VCaP (cell line): Measurements from ENCODE around the gene KRT17.
A peak's percentile ranks its signal among the peaks of the same experiment; 100 is the strongest.

Experiments
- H3K27ac ChIP-seq: fragments of 450-650 bp; 2 replicates; pipeline ENCODE4 v1.5.1; 2017
- TF ChIP-seq, protein P1 (sequence below): fragments of 450-650 bp; conservative IDR thresholded peaks from 2 replicates; pipeline ENCODE4 v1.5.1; 2017; ENCODE audit warnings: mild to moderate bottlenecking, moderate library complexity

Gene KRT17

DNA sequence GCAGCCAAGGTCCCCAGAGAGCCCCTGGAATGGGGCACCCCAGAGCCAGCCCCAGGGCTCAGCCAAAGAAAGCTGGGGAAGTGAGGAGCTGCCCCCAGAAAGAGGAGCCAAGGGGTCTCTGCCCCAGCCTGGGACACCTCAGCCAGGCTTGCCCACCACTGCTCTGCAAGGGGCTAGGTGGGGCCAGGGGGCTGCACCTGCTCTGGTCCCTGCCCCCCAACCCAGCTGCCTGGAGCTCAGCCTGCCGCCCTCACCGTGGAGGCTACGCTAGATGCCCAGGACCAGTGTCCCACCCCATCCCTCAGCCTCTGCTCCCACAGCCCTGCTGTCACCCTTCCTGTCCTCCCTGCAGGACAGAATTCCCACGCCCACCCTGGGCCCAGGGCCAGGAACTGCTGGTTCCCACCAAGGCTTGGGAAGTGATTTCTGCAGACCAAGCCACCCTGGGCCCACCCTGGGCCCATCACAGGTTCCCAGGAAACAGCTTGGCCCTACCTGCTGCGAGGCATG lies 28.1 kb upstream of the KRT17 start:
- TF ChIP-seq, protein P1, sequence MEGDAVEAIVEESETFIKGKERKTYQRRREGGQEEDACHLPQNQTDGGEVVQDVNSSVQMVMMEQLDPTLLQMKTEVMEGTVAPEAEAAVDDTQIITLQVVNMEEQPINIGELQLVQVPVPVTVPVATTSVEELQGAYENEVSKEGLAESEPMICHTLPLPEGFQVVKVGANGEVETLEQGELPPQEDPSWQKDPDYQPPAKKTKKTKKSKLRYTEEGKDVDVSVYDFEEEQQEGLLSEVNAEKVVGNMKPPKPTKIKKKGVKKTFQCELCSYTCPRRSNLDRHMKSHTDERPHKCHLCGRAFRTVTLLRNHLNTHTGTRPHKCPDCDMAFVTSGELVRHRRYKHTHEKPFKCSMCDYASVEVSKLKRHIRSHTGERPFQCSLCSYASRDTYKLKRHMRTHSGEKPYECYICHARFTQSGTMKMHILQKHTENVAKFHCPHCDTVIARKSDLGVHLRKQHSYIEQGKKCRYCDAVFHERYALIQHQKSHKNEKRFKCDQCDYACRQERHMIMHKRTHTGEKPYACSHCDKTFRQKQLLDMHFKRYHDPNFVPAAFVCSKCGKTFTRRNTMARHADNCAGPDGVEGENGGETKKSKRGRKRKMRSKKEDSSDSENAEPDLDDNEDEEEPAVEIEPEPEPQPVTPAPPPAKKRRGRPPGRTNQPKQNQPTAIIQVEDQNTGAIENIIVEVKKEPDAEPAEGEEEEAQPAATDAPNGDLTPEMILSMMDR, result no peak
- H3K27ac ChIP-seq, result no peak overlapping the region

DNA sequence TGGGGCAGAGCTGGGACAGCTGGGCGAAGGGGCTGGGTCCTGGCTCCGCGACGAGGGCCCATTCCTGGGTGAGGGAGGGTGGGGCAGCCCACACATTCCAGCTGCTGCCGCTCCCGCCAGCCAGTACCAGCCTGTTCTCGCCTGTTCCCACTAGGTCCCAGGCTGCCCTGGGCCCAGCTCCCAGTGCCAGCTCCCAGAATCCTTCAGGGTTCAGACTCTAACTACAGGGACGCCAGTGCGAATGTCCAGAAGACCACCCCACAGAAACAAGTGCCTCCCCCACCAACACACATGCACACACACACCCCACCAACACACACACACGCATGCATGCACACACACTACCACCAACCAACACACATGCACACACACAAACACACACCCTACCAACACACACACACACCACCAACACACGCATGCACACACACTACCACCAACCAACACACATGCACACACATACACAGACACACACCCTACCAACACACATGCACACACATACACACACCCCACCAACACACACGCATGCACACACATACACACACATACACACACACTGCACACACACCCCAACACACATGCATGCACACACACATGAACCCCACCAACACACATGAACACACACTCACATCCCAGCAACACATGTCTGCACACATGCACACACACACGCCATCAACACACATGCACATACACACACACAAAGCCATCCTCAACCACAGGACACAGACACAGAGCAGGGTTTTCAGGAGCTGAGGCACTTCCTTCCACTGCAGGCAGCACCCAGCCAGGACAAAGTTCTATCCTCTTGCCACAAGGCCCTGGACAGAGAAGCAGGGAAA lies 27.5 kb upstream of the KRT17 start:
- TF ChIP-seq, protein P1, result no peak
- H3K27ac ChIP-seq, result no peak overlapping the region

DNA sequence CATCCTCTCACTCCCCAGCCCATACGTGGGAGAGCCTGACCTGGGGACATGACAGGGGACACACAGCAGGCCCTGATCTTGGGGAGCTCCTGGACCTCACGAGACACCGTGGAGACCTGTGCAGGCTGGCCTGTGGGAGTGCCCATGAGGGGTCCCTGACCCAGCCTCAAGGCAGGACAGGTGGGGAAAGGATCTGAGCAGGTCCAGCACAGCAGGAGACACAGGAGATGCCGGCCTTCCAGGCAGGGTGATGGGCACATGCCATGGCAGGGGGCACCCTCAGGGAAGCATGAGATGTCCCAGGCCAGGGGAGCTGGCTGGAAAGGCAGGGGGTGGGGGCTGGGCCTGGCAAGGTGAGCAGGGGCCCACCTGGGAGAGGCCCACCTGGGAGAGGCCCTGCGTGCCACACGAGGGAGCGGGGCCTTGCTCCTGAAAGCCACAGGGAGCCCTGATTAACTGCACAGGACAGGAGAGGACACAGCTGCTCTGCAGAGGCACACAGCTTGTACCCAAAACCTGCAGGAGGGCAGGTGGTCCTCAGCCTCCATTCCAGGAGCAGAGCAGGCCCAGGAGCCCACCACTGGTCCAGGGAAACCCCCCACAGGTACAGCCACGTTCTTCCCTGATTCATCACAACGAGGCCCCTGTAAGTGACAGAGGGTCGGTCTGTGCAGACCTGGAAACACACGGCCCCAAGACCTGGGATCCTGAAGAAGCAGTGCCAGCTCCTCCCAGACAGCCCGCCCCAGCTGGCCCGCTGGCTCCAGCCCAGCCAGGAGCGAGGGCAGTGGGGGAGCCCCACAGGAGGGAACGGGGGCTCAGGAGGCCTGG lies 26.6 kb upstream of the KRT17 start:
- TF ChIP-seq, protein P1, result no peak
- no peak overlapping the region for H3K27ac ChIP-seq

DNA sequence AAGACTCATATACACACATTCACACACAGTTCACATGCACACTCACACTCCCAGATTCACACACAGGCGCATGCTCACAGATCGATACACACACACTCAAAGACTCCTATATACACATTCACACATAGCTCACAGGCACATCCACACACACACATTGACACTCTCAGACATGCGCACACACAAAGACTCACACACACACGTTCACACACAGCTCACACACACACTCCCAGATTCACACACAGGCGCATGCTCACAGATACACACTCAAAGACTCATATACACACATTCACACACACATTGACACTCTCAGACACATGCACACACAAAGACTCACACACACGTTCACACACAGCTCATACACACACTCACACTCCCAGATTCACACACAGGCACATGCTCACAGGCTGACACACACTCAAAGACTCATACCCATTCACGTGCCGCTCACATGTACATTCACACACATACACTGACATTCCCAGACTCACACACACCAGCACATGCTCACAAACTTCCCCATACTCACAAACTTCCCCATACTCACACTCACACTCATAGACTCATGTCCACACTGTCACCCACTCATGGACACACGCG lies 25.6 kb upstream of the KRT17 start:
- TF ChIP-seq, protein P1, result no peak
- no peak overlapping the region for H3K27ac ChIP-seq

DNA sequence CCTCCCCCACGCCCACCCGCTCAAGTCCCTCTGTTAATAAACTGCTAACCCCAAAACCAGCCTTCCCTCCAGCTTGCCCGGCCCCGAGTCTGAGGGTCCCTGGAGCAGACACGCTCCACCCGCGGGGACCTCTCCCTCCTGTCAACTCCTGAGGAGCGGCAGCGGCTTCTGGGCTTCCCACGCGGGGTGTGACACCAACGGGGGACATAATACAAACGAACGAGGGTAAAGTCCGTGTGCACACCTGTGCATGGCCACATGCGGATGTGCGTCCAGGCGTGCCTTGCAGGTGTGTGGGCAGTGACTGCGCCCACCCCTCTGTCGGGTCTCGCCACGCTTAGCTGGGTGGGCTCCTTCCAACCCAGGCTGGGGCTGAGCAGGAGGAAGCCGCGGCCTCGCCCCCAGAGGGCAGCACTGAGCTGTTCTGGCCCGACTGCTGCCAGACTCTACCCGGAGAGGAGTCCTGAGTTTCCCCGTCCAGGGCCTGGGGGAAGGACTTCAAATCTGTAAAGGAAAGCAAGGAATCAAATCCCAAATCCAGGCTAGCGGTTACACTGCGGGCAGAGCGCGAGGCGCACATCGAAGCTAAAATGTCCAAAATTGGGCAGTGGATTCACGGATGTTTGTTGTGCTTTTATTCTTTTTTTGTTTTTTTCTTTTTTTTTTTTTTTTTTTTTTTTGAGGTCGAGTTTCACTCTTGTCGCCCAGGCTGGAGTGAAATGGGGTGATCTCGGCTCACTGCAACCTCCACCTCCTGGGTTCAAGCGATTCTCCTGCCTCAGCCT lies 24.2 kb upstream of the KRT17 start:
- H3K27ac ChIP-seq, result peak overlapping the region; percentile 73
- TF ChIP-seq, protein P1, result peak; percentile 95

DNA sequence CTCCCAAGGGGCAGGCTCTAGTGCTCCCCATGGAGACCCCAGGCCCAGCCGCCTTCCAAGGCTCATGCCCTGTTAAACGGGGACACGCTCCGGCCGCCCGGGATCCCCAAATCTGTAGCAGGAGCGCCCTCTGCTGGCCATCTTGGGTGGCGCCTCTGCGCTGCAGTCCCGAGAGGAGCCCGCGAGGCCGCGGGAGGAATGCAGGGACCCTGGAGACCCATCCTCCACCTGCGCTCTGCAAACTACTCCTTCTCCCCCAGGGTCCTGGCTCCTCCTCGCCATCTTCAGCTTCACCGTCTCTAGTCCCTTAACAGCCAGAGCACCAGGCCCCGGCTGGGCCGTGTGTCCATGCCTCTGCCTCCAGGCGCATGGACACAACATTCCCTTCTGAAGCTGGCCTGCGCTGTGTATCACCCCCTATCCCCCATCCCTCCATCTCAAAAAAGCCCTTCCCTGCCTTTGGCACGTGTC lies 23.6 kb upstream of the KRT17 start:
- TF ChIP-seq, protein P1, result peak; percentile 86

More for the DNA sequence above, 23.6 kb upstream of the KRT17 start:
- H3K27ac ChIP-seq, result peak overlapping the region; percentile 73
